HG02610 (cell line): ENCODE data around the gene MFAP3.

Source experiments
- ATAC-seq: cut with Tn5 transposase; IDR thresholded peaks from one replicate; pipeline ENCODE4 v1.9.1; 2021; ENCODE audit warnings: mild to moderate bottlenecking, moderate library complexity; ENCODE audit not compliant: unreplicated experiment

Gene MFAP3

DNA sequence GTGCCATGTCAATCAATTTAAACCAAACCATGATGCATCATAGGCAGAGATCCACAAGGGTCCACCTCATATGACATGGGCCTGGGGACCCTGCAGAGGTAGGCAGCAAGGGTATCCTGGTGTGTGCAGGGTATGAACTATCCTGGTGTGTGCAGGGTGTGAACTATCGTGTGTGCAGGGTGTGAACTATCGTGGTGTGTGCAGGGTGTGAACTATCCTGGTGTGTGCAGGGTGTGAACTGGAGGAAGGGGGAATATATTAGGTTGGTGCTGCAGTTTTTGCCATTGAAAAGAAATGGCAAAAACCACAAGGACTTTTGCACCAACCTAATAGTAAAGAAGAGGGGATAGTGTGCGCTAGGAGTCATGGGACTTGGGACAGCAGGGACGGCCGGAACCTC is 50.0 kb downstream of the MFAP3 start:
- no peak for ATAC-seq

DNA sequence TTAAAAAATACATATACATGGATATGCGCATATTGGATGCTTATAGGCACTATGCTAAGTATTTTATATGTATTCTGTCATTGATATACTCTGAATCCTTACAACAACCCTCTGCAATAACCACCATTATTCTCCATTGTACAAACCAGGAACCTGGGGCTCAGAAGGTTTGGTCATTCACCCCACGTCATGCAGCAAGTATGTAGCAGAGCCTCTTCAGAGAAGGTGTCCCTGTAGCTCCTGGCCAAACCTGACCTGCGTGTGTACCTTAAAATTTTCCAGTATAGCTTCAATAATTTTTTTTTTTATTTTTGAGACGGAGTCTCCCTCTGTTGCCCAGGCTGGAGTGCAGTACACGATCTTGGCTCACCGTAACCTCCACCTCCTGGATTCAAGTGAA is 51.9 kb downstream of the MFAP3 start:
- ATAC-seq: no peak

DNA sequence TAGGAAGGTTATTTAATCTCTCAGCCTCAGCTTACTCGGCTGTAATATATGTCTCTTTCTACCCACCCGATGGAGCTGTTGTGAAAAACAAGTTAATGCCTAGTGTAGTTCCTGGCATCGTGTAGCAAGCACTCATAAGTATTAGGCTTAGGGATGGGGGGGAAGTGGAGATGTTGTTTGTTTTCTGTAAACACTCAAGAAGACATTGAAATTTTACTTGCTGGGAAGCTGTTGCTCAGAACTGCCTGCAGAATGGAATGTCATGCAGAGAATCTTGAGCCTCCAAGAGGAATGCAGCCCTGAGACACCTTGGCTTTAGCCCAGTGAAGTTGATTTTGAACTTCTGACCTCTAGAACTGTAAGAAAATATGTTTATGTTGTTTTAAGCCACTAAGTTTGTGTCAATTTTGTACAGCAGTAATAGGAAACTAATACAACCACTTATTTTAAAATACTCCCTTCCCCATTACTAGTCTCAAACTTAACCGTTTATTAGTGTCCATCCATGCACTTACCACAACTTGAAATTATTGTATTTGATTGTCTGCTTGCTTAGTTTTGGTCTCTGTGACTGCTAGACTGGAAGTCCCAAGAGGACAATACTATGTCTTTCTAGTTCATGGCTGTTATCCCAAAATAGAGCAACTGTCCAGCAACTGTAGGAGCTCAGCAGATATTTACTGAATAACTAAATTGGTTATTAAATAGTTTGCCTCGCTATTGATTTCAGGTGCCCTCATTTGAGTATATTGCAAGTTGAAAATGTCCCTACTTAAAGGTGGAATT is 53.8 kb downstream of the MFAP3 start:
- no peak for ATAC-seq

DNA sequence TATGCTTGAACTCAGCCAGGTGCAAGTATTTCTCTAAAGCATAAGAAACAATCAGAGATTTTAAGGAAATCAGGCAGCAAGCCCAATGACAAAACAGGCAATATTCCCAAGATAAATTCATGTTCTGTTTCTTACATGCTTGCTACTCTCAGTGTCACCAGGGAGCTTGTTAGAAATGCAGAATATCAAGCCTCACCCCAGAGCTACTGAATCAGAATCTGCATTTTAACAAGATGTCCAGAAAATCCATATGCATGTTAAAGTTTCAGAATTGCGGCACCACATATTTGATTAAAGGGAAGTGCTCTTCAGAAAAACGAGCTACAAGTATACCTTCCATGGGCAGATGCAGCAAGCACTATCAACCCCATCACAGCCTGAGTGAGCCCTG is 54.4 kb downstream of the MFAP3 start:
- no peak for ATAC-seq

DNA sequence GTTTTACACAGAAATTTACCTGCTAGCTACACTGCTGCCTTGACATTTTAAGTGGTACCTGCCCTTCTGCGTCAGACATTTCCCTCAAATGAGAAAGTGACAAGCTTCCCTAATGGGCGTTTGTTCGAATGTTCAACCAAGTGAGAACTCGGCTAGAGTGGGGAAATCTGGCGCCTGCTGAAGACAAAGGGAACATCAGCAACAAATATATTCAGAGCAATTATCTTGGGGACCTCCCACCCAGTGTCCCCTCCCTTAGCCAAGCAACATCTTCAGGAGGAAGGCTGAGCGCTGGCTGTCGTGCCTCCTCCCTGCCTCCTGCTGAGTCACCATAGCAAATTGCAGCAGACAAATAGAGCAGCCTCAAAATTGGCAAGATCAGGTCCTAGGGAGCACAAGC is 57.1 kb downstream of the MFAP3 start:
- no peak for ATAC-seq

DNA sequence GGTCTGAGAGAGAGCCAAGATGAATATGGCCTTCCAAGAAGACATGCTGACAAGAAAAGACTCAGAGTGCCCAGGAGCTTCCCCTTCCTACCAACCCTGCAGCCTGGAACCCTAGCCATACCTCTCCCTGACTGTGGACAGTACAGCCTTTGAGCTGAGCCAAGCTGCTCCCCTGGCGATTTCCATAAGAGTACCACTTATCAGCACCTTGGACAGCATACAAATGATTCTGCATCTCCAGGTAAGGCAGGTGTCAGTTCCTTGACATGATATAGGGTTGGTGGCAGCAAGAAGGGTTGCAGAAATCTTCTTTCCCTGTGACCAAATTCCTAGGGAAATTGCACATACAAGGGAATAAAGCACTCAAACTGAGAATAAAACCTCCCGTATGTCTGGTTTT is 58.3 kb downstream of the MFAP3 start:
- ATAC-seq: no peak

DNA sequence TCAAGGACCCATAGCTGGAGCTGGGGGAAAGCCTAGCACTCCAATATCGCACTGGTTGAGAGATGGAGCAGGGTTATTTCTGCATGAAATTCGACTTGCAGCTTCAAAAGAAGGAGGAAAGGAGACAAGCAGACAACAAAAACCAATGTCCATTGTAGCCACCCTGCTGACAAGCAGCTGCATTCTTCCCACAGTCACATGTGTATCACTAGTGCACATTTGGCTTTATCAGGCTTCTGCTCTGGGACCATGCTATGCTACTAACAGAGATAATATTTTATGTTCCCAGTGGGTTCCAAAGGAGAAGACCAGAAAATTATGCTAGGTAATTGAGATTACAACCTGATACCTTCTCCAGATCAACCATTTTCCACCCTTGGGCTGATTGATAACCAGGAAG is 59.7 kb downstream of the MFAP3 start:
- ATAC-seq: no peak

DNA sequence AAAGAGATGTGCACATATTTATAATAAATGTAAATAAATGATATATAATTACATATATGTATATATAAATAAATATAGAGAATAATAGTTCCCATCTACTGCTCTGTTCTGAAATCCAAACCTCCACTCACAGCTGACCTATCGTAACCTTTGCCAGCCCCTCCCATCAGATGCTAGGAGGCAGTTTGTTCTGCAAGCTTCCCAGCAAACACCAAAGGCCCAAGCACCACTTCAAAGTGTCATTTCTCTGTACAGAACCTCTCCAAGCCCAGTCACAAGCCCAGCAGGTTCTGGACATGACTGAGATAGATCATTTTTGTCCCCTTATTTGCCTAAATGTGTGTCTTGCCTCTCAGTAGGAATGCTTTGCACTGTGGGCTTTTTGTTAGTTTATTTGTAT is 62.4 kb downstream of the MFAP3 start:
- ATAC-seq: no peak

DNA sequence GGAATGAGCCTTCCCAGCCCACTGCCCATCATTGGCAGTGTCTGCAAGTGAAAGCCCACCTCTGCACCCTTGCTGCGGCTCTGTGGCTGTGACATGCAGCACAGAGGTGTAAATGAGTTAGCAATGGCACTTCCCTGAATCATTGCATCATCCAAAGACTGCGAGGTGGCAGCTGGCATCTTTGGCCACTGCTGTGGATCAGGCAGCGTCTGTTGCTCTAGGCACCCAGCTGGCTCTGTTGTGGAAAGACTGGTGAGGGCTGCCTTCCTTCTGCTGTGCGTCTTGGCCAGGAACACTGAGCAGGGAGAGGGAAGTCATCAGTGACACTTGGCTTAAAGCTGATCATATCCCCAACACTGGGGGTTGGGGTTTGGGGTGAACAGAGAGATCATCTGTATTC is 64.5 kb downstream of the MFAP3 start:
- ATAC-seq: no peak
